HCT116 (cell line): Measurements from ENCODE around the gene SIGLEC5.

Source experiments
- CTCF ChIP-seq, 3 experiments: fragments of 200-600 bp in 1 of 3; sonication (generic) in 1 of 3; IDR thresholded peaks in 2 of 3; conservative IDR thresholded peaks in 1 of 3; 2 replicates each; pipeline ENCODE4 v1.5.1; 2012 to 2017; ENCODE audit warnings: low read depth in 2 of 3, low read length in 2 of 3, antibody characterized with exemption in 1 of 3, borderline replicate concordance in 1 of 3, control low read depth in 1 of 3, mild to moderate bottlenecking in 1 of 3, mixed read lengths in 1 of 3, mixed run types in 1 of 3, moderate library complexity in 1 of 3; ENCODE audit not compliant: insufficient read depth in 1 of 3
- EZH2 ChIP-seq: fragments of 200-600 bp; sonication (generic); IDR thresholded peaks from 2 replicates; pipeline ENCODE4 v1.6.1; 2017; ENCODE audit warnings: antibody characterized with exemption, mixed run types
- EZH2phosphoT487 ChIP-seq: fragments of 200-600 bp; IDR thresholded peaks from 2 replicates; pipeline ENCODE4 v1.6.1; 2018; ENCODE audit warnings: antibody characterized with exemption, borderline replicate concordance
- JUND ChIP-seq: IDR thresholded peaks from 2 replicates; pipeline ENCODE4 v1.6.1; 2012
- MAX ChIP-seq: IDR thresholded peaks from 2 replicates; pipeline ENCODE4 v1.6.1; 2012
- POLR2A ChIP-seq: IDR thresholded peaks from 2 replicates; pipeline ENCODE4 v1.7.0; 2011; ENCODE audit warnings: borderline replicate concordance; ENCODE audit not compliant: insufficient read depth, insufficient read length; ENCODE audit errors: extremely low read depth
- SIN3A ChIP-seq: IDR thresholded peaks from 2 replicates; pipeline ENCODE4 v1.6.1; 2012; ENCODE audit warnings: low read depth
- TCF7L2 ChIP-seq: IDR thresholded peaks from 2 replicates; pipeline ENCODE4 v1.7.0; 2011; ENCODE audit warnings: borderline replicate concordance, inconsistent platforms; ENCODE audit not compliant: insufficient read depth, insufficient read length; ENCODE audit errors: extremely low read depth

GRCh38 chr19:51664997-51665396 is 34.8 kb upstream of the SIGLEC5 start:
- TF ChIP-seq MAX (no peak), CTCF (IDR thresholded peaks at IDR 0.05 in 2 of 3, conservative IDR thresholded peaks at IDR 0.05 in 1 of 3; ENCODE audit: borderline replicate concordance in 1 of 3, insufficient read depth in 1 of 3, low read depth in 2 of 3, low read length in 2 of 3) (peak in 2 of 3 experiments; percentile 36 to 49; a peak in 3 of 6 replicates), JUND (no peak), EZH2 (no peak), EZH2phosphoT487 (no peak), SIN3A (no peak), POLR2A (no peak), TCF7L2 (no peak)
